ENCODE results near the gene STK25. TPM values are rescaled to one million over a fixed set of nuclear protein-coding genes. Genes with fewer than 3 reads are reported as not detected.
"Not testable (repeated sequence)": the region's sequence is repeated elsewhere in the genome, so short reads cannot be mapped to it uniquely, and the experiment has no call there.

Gene STK25
- total RNA-seq, 1 donor, result 227 TPM

GRCh38 chr2:241506793-241507429 is 1.5 kb downstream of the STK25 start:
- no peak for TF ChIP-seq CTCF (IDR thresholded peaks at IDR 0.05; ENCODE audit: extremely low read depth, low read depth, low read length)
- Histone ChIP-seq H3K4me1 (ENCODE audit: insufficient read depth, low read length) (peaks cover 15% of the 10 kb centered on the region), H3K27me3 (ENCODE audit: insufficient read depth, low read length) (no peaks in the 10 kb centered on the region), H4K20me1 (ENCODE audit: insufficient read depth, low read length) (peaks cover 27% of the 10 kb centered on the region), H3K27ac (ENCODE audit: low read depth, low read length) (no peak overlapping the region), H3K79me2 (ENCODE audit: insufficient read depth, low read length) (peaks cover 63% of the 10 kb centered on the region), H3K4me2 (ENCODE audit: insufficient read depth, low read length) (peak overlapping the region; percentile 91), H3K36me3 (ENCODE audit: insufficient read depth, low read length) (no peaks in the 10 kb centered on the region), H3K4me3 (ENCODE audit: insufficient read depth, low read length) (peak overlapping the region; percentile 86), H2AFZ (ENCODE audit: low read length) (no peak overlapping the region), H3K9me3 (ENCODE audit: low read depth, low read length) (no peaks in the 10 kb centered on the region)
- DNase-seq (ENCODE audit: insufficient read length, low spot score, missing footprints), result peak; percentile 67

- H3K4me3 ChIP-seq (ENCODE audit: insufficient read depth, low read length), result not testable (repeated sequence)
Observed at GRCh38 chr2:241506317-241506716, 2.1 kb downstream of the STK25 start.

GRCh38 chr2:241505781-241506201 is 2.6 kb downstream of the STK25 start:
- Histone ChIP-seq H3K27ac (ENCODE audit: low read depth, low read length) (no peak overlapping the region), H3K36me3 (ENCODE audit: insufficient read depth, low read length) (no peaks in the 10 kb centered on the region), H3K4me2 (ENCODE audit: insufficient read depth, low read length) (no peak overlapping the region), H4K20me1 (ENCODE audit: insufficient read depth, low read length) (peaks cover 31% of the 10 kb centered on the region), H2AFZ (ENCODE audit: low read length) (no peak overlapping the region), H3K9me3 (ENCODE audit: low read depth, low read length) (no peaks in the 10 kb centered on the region), H3K4me3 (ENCODE audit: insufficient read depth, low read length) (no peak overlapping the region), H3K4me1 (ENCODE audit: insufficient read depth, low read length) (peaks cover 15% of the 10 kb centered on the region), H3K79me2 (ENCODE audit: insufficient read depth, low read length) (peaks cover 72% of the 10 kb centered on the region), H3K27me3 (ENCODE audit: insufficient read depth, low read length) (no peaks in the 10 kb centered on the region)
- peak; percentile 71 for DNase-seq (ENCODE audit: insufficient read length, low spot score, missing footprints)
- TF ChIP-seq CTCF (IDR thresholded peaks at IDR 0.05; ENCODE audit: extremely low read depth, low read depth, low read length), result no peak

More at GRCh38 chr2:241506317-241506716, 2.1 kb downstream of the STK25 start:
- not testable (repeated sequence) for H2AFZ ChIP-seq (ENCODE audit: low read length); H3K36me3 ChIP-seq (ENCODE audit: insufficient read depth, low read length); H3K27me3 ChIP-seq (ENCODE audit: insufficient read depth, low read length); DNase-seq (ENCODE audit: insufficient read length, low spot score, missing footprints); H3K9me3 ChIP-seq (ENCODE audit: low read depth, low read length); H3K27ac ChIP-seq (ENCODE audit: low read depth, low read length)
- Histone ChIP-seq H3K4me1 (ENCODE audit: insufficient read depth, low read length) (peaks cover 15% of the 10 kb centered on the region), H3K79me2 (ENCODE audit: insufficient read depth, low read length) (peaks cover 67% of the 10 kb centered on the region), H3K4me2 (ENCODE audit: insufficient read depth, low read length) (peak overlapping the region; percentile 91), H4K20me1 (ENCODE audit: insufficient read depth, low read length) (peaks cover 27% of the 10 kb centered on the region)

- no peak overlapping the region for H3K4me2 ChIP-seq (ENCODE audit: insufficient read depth, low read length)
- H3K9me3 ChIP-seq (ENCODE audit: low read depth, low read length), result no peaks in the 10 kb centered on the region
- TF ChIP-seq CTCF (IDR thresholded peaks at IDR 0.05; ENCODE audit: extremely low read depth, low read depth, low read length), result no peak
- no peak overlapping the region for H2AFZ ChIP-seq (ENCODE audit: low read length)
- peaks cover 15% of the 10 kb centered on the region for H3K4me1 ChIP-seq (ENCODE audit: insufficient read depth, low read length)
- H3K36me3 ChIP-seq (ENCODE audit: insufficient read depth, low read length), result no peaks in the 10 kb centered on the region
- peaks cover 78% of the 10 kb centered on the region for H3K79me2 ChIP-seq (ENCODE audit: insufficient read depth, low read length)
- peaks cover 35% of the 10 kb centered on the region for H4K20me1 ChIP-seq (ENCODE audit: insufficient read depth, low read length)
- peak; percentile 86 for DNase-seq (ENCODE audit: insufficient read length, low spot score, missing footprints)
- no peaks in the 10 kb centered on the region for H3K27me3 ChIP-seq (ENCODE audit: insufficient read depth, low read length)
- no peak overlapping the region for H3K4me3 ChIP-seq (ENCODE audit: insufficient read depth, low read length)
- H3K27ac ChIP-seq (ENCODE audit: low read depth, low read length), result no peak overlapping the region
Observed at GRCh38 chr2:241505086-241505780, 3.2 kb downstream of the STK25 start.

Data from osteoblast (primary cell).